ENCODE measurements around the gene PARP16.

GRCh38 chr15:65312400-65312916 is 25.8 kb upstream of the PARP16 start:
- TF ChIP-seq CTCF (IDR thresholded peaks at IDR 0.05) (no peak), E2F5 (CRISPR knock-in tag; IDR thresholded peaks at IDR 0.05) (no peak)
